Measurements from ENCODE around the gene RHOT2. TPM values are rescaled to one million over a fixed set of nuclear protein-coding genes. Genes with fewer than 3 reads are reported as not detected.

Gene RHOT2
- total RNA-seq, 2 experiments from 2014 or later: 173 to 183 TPM

DNA sequence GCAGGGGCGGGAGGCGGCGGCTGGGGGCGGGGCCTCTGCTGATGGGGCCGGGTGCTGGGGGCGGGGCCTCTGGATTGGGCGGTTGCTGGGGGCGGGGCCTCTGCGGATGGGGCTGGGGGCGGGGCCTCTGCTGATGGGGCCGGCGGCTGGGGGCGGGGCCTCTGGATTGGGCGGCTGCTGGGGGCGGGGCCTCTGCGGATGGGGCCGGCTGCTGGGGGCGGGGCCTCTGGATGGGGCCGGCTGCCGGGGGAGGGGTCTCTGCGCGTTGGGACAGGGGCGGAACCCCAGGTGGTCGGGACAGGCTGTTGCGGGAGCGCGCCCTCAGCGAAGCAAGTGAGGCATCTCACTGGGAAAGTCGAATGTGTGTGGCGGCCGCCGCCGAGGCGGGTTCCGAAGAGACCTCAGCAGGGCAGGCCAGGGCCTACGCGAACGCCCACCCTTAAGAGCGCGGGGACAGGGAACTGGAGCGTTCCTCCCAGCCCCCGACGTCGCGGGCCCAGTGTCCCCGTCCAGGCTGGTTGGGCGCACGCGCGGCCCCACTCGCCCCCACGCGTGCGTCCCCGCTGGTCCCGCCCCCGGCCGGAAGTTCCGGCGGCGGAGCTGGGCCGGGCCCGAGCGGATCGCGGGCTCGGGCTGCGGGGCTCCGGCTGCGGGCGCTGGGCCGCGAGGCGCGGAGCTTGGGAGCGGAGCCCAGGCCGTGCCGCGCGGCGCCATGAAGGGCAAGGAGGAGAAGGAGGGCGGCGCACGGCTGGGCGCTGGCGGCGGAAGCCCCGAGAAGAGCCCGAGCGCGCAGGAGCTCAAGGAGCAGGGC lies 12.1 kb downstream of the RHOT2 start, which contains the start of gene STUB1:
Gene STUB1, plus strand, starts transcription at position 597 of the 811 bp plus-strand sequence. Its CDS starts 116 bp downstream, at position 713.
- POLR2A ChIA-PET: interaction anchor here (0.6 to 4.4 kb wide), 8 partner anchors 9 to 1623 kb away, joined by 3 to 37 read pairs (median 8); partner anchors contain the start of genes ANTKMT, METTL26, RHOT2 and WDR24
- peaks cover 7% of the 10 kb centered on the region for H3K27me3 Mint-ChIP-seq
- H3K9me3 Mint-ChIP-seq: no peaks in the 10 kb centered on the region
- peaks cover 5% of the 10 kb centered on the region for H3K36me3 Mint-ChIP-seq
- H3K27ac Mint-ChIP-seq: peak within 1 kb of the TSS; percentile 85
- peaks cover 18% of the 10 kb centered on the region for H3K4me1 Mint-ChIP-seq
- H3K4me3 Mint-ChIP-seq: peak within 1 kb of the TSS; percentile 86
- DNase-seq (peak; percentile 94), ATAC-seq (ENCODE audit: low read depth) (peak; percentile 53)

DNA sequence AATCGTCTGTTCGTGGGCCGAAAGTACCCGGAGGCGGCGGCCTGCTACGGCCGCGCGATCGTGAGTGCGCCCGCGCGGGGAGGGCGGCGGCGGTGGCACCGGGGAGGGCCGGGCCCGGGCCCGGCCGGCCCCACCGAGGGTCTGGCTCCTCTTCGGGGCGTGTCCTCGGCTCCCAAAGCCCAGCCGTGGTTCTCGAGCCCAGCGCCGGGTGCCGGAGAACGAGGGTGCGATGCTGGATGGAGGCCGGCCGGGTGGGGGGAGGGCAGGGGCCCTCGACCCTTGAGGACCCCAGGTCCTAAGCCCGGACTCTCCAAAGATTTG lies 12.7 kb downstream of the RHOT2 start:
- Mint-ChIP-seq H3K27ac (peak overlapping the region; percentile 45), H3K36me3 (peaks cover 5% of the 10 kb centered on the region), H3K4me3 (peak overlapping the region; percentile 86), H3K9me3 (no peaks in the 10 kb centered on the region), H3K4me1 (peaks cover 17% of the 10 kb centered on the region), H3K27me3 (peaks cover 3% of the 10 kb centered on the region)
- DNase-seq: no peak
- POLR2A ChIA-PET: interaction anchor here (0.6 to 4.4 kb wide), 8 partner anchors 9 to 1622 kb away, joined by 3 to 37 read pairs (median 8); partner anchors contain the start of genes ANTKMT, METTL26, RHOT2 and WDR24
- no peak for ATAC-seq (ENCODE audit: low read depth)

DNA sequence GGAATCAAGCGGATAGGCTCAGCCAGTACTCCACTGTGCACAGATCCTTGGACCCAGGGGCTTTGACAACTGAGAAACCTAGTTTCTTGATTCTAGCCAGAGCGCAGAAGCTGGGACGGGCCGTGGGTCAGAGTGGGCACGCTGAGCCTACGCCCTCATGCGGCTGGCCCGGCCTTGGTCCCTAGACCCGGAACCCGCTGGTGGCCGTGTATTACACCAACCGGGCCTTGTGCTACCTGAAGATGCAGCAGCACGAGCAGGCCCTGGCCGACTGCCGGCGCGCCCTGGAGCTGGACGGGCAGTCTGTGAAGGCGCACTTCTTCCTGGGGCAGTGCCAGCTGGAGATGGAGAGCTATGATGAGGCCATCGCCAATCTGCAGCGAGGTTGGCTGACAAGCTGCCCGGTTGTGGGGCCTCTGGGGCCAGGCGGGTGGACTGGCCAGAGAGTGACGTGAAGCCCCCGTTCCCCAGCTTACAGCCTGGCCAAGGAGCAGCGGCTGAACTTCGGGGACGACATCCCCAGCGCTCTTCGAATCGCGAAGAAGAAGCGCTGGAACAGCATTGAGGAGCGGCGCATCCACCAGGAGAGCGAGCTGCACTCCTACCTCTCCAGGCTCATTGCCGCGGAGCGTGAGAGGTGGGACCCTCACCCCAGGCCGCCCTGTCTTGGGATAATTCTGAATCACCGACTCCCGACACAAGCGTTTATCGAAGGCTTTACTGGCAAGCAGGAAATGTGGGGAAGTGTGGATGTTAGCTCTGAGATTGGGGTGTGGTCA lies 13.2 kb downstream of the RHOT2 start:
- ATAC-seq (ENCODE audit: low read depth) (no peak), DNase-seq (no peak)
- H3K4me1 Mint-ChIP-seq: peaks cover 17% of the 10 kb centered on the region
- peak overlapping the region; percentile 45 for H3K27ac Mint-ChIP-seq
- H3K36me3 Mint-ChIP-seq: peaks cover 5% of the 10 kb centered on the region
- peaks cover 3% of the 10 kb centered on the region for H3K27me3 Mint-ChIP-seq
- no peaks in the 10 kb centered on the region for H3K9me3 Mint-ChIP-seq
- POLR2A ChIA-PET: interaction anchor here (0.8 to 4.4 kb wide), 6 partner anchors 9 to 45 kb away, joined by 3 to 37 read pairs (median 10); partner anchors contain the start of genes ANTKMT, METTL26, RHOT2 and WDR24
- H3K4me3 Mint-ChIP-seq: peak overlapping the region; percentile 74

DNA sequence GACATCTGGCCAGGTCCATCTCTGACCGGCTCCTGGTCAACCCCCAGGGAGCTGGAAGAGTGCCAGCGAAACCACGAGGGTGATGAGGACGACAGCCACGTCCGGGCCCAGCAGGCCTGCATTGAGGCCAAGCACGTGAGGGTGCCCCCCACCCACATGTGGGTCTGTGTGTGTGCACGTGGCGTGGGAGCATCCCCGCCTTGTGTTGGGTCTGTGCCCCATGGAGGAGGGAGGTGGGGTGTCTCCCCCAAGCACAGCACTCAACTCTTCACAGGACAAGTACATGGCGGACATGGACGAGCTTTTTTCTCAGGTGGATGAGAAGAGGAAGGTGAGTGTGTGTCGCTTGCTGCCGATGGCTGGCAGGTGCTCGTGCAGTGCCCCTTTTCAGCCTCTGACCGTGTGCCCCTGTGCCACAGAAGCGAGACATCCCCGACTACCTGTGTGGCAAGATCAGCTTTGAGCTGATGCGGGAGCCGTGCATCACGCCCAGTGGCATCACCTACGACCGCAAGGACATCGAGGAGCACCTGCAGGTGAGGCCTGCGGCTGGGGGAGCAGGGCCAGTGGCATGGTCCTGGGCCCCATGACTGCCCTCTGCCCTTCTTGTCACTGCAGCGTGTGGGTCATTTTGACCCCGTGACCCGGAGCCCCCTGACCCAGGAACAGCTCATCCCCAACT lies 14.0 kb downstream of the RHOT2 start:
- H3K36me3 Mint-ChIP-seq: peaks cover 5% of the 10 kb centered on the region
- H3K4me3 Mint-ChIP-seq: peak overlapping the region; percentile 74
- no peaks in the 10 kb centered on the region for H3K9me3 Mint-ChIP-seq
- peaks cover 17% of the 10 kb centered on the region for H3K4me1 Mint-ChIP-seq
- H3K27me3 Mint-ChIP-seq: peaks cover 2% of the 10 kb centered on the region
- DNase-seq (no peak), ATAC-seq (ENCODE audit: low read depth) (no peak)
- POLR2A ChIA-PET: interaction anchor here (2.2 to 4.4 kb wide), 3 partner anchors 8 to 46 kb away, joined by 10 to 37 read pairs (median 10); partner anchors contain the start of genes METTL26 and WDR24
- peak overlapping the region; percentile 12 for H3K27ac Mint-ChIP-seq

DNA sequence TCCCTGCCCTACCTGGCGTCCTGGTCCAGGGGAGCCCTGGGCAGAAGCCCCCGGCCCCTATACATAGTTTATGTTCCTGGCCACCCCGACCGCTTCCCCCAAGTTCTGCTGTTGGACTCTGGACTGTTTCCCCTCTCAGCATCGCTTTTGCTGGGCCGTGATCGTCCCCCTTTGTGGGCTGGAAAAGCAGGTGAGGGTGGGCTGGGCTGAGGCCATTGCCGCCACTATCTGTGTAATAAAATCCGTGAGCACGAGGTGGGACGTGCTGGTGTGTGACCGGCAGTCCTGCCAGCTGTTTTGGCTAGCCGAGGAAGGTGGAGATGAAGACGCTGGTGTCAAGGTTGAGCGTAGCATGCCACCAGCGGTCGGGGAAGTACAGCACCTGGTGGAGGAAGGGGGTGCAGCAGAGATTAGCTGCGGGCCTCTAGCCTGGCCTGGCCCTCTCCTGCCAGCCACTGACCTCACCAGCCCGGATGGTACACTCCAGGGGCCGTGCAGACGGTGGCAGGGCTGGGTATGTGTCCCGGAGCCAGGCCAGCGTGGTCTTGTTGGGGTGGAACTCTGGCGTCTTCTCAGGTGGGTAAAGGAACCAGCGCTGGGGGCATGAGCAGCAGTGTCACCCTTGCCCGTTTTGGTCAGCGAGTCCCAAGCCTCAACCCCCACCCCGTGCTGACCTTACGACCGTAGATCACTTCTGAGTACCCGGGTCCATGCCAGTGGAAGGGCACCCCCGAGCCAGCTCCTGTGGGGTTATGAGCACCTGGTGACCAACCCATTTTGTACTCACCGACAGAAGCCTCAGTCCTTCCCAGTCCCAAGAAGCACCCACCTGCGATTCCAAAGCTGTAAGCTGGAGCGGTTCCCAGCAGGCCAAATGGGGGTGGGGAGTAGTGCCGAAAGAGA lies 14.8 kb downstream of the RHOT2 start:
- Mint-ChIP-seq H3K4me1 (peaks cover 17% of the 10 kb centered on the region), H3K27me3 (no peaks in the 10 kb centered on the region), H3K9me3 (no peaks in the 10 kb centered on the region), H3K27ac (peak overlapping the region; percentile 77), H3K36me3 (peaks cover 5% of the 10 kb centered on the region), H3K4me3 (peak overlapping the region; percentile 76)
- DNase-seq (no peak), ATAC-seq (ENCODE audit: low read depth) (no peak)
- POLR2A ChIA-PET: interaction anchor here (2.7 to 4.4 kb wide), 2 partner anchors 7 to 13 kb away, joined by 10 to 37 read pairs; partner anchors contain the start of gene WDR24

DNA sequence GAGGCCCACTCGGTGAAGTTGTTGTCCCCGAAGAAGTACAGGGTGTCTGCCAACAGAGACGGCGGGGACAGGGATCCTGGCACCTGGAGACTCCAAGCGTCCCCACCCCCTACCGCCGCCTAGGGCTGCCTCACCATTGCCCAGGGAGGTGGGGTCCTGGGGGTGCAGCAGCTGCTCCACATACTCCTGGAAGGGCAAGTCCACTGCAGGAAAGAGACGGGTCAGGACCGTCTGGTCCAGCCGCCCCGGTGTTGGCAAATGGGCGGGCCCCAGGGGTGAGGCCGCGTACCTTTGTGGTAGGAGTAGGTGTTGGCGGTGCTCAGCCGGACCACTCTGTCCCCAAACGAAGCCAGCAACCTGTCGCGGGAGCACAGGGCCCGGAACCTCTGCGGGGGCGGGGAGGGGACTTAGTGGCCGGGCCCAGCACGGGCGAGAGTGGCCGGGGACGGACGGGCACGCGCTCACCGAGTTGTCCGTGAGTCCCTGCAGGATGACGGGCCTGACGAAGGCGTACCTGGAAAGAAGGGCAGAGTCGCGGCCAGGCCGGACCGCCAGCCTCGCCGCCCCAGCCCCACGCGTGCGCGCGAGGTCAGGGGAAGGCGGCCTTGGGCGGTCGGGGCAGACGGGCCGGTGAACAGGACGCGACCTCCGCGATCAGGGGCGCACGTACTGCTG lies 15.6 kb downstream of the RHOT2 start:
- peak overlapping the region; percentile 77 for H3K27ac Mint-ChIP-seq
- no peaks in the 10 kb centered on the region for H3K9me3 Mint-ChIP-seq
- peak overlapping the region; percentile 76 for H3K4me3 Mint-ChIP-seq
- no peaks in the 10 kb centered on the region for H3K27me3 Mint-ChIP-seq
- no peak for ATAC-seq (ENCODE audit: low read depth)
- H3K36me3 Mint-ChIP-seq: peaks cover 5% of the 10 kb centered on the region
- peaks cover 17% of the 10 kb centered on the region for H3K4me1 Mint-ChIP-seq
- POLR2A ChIA-PET: interaction anchor here (1.0 to 1.6 kb wide), 3 partner anchors 12 to 95 kb away, joined by 4 to 11 read pairs (median 9); partner anchors contain the start of gene WDR90
- DNase-seq: no peak

DNA sequence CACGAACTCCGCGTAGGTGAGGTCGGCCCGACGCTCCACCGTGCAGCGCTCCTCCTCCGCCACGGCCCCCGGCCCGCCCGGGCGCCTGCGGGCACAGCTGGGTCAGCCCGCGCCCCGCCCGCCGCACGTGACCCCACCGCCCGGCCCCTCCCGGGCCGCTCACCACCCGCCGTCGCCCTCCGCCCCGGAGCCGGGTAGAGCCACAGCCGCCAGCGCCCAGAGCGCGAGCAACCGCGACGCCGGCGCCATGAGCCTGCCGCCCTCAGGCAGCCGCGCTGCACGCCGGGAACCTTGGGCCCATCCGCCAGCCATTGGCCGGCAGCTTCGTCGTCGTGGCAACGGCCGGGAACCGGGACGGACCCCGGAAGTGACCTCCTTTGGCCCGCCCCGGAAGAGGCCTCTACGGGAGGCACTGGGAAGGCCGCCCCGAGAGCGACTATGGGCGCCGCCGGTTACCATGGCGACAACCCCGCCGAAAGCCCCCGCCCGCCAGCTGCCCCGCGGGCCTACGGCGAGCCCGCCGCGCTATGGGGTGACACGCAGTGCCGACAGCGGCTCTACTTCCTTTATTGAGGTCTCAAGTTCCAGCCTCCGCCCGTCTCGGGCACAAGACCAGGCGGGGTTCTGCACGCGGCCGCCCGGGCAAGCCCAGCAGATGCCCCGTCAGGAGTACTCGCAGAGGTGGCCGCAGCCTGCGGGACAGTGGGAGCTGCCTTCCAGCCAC lies 16.3 kb downstream of the RHOT2 start, which contains the start of gene JMJD8:
Gene JMJD8, minus strand, starts transcription at position 264 of the 724 bp plus-strand sequence. Its CDS starts 15 bp downstream, at position 249.
- no peaks in the 10 kb centered on the region for H3K27me3 Mint-ChIP-seq
- peaks cover 20% of the 10 kb centered on the region for H3K4me1 Mint-ChIP-seq
- H3K9me3 Mint-ChIP-seq: no peaks in the 10 kb centered on the region
- H3K4me3 Mint-ChIP-seq: peak within 1 kb of the TSS; percentile 76
- ATAC-seq (ENCODE audit: low read depth): peak; percentile 65
- H3K27ac Mint-ChIP-seq: peak within 1 kb of the TSS; percentile 77
- POLR2A ChIA-PET: interaction anchor here (1.0 to 1.6 kb wide), 3 partner anchors 11 to 96 kb away, joined by 4 to 11 read pairs (median 9); partner anchors contain the start of gene WDR90
- peak; percentile 96 for DNase-seq
- H3K36me3 Mint-ChIP-seq: peaks cover 5% of the 10 kb centered on the region

DNA sequence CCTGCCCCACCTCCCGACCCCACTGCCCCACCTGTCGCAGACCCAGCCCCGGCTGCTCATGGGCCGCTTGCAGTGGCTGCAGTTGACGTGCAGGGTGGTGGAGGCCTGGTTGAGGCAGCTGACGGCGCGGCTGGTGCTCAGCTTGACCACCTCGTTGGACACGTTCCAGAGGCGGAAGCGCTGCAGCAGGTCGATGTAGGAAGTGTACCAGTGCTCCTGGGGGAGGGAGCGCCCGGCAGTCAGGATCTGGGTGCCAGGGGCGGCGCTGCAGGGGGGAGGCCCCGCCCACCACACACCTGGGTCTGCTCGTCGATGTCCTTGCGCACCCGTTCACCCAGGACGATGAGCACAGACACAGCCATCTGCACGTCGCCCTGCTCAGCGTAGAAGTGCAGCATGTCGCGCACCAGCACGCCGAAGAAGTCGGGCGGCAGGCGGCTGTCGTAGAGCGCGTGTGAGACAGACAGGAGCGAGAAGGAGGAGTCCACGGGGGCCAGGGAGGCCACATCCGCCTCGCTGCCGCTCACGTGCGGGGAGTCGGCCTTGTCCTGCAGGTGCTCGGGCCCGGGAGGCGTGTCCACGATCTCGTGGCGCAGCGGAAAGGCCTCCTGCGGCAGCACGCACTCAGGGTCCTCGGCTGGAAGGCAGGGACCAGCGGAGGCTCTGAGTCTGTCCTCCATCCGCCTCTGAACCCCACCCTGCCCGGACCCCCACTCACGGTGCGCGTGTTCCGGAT lies 17.2 kb downstream of the RHOT2 start:
- Mint-ChIP-seq H3K36me3 (peaks cover 5% of the 10 kb centered on the region), H3K4me3 (no peak overlapping the region), H3K9me3 (no peaks in the 10 kb centered on the region), H3K4me1 (peaks cover 23% of the 10 kb centered on the region), H3K27me3 (no peaks in the 10 kb centered on the region), H3K27ac (no peak overlapping the region)
- ATAC-seq (ENCODE audit: low read depth) (no peak), DNase-seq (no peak)
- POLR2A ChIA-PET: interaction anchor here (1.2 to 1.6 kb wide), 2 partner anchors 10 to 36 kb away, joined by 9 to 11 read pairs; partner anchors contain the start of gene WDR90

DNA sequence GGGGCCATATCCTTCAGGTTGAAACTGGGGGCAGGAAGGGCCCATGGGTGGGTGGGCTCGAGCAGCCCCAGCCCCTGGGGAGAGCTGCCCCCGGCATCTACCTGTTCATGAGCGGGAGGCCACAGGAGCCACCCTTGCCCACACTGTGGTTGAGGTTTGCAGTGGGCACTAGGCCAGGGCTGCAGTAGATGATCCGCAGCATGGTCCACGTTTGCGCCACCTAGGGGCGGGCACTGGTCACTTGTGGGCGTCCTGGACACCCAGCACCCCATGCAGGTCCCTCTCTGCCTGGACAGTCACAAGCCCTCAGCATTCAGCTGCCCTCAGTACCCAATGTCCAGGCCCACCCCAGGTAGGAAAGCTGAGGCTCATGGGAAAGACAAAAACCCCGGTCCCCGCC lies 18.0 kb downstream of the RHOT2 start:
- no peak for ATAC-seq (ENCODE audit: low read depth)
- POLR2A ChIA-PET: interaction anchor here (0.5 to 0.8 kb wide), 2 partner anchors 27 to 55 kb away, joined by 3 to 4 read pairs; partner anchors contain the start of gene CIAO3
- no peak overlapping the region for H3K27ac Mint-ChIP-seq
- H3K27me3 Mint-ChIP-seq: no peaks in the 10 kb centered on the region
- H3K9me3 Mint-ChIP-seq: no peaks in the 10 kb centered on the region
- no peak overlapping the region for H3K4me3 Mint-ChIP-seq
- H3K36me3 Mint-ChIP-seq: peaks cover 4% of the 10 kb centered on the region
- no peak for DNase-seq
- H3K4me1 Mint-ChIP-seq: peaks cover 24% of the 10 kb centered on the region

DNA sequence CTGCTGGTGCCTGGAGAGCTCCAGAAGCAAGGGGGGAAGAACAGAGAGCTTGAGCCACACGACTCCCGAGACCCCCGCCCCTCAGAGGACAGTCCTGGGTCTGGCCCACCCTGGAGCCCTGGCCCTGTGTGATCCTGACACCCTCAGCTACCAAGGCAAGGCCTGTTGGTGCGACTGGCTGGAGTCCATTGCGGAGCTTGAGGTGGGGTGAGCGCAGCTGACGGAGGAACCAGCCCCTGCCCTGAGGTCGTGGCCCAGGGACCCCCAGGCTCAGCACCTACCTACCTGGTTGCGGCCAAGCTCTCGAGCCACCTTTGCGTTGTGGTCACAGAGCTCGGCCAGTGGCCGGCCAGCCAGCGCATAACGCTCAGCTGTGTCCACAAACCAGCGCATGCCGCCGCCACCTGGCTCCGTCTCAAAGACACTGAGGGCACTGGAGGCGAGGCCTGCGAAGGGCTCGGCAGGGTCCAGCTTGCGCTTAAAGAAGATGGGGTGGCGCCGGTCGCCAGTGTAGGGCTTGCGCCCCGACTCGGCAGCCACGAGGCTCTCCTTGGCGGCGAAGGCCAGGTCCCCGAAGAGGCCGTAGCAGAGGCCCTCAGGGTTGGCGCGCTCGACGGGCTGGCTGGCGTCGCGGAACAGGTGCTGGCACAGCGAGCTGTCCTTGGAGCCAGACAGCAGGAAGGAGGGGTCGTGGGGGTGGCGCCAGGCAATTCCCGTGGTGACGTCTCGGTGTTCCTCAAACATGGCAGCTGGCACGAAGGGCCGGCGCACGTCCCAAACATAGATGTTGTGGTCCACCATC lies 18.7 kb downstream of the RHOT2 start:
- Mint-ChIP-seq H3K9me3 (no peaks in the 10 kb centered on the region), H3K27ac (no peak overlapping the region), H3K27me3 (no peaks in the 10 kb centered on the region), H3K36me3 (peaks cover 2% of the 10 kb centered on the region), H3K4me3 (no peak overlapping the region), H3K4me1 (peaks cover 18% of the 10 kb centered on the region)
- POLR2A ChIA-PET: interaction anchor here (0.5 to 0.8 kb wide), 2 partner anchors 27 to 54 kb away, joined by 3 to 4 read pairs; partner anchors contain the start of gene CIAO3
- DNase-seq: no peak
- ATAC-seq (ENCODE audit: low read depth): no peak
